ENCODE measurements around the gene TBCA.

Gene TBCA

GRCh38 chr5:77743181-77743580 lies 33.0 kb downstream of the TBCA start:
- peaks cover 0 to 17% (median 10%) of the 10 kb centered on the region in 11 experiments; a peak in 9 of 22 replicates for H3K9me3 ChIP-seq (replicated peaks in 1 of 11)
- peaks cover 36 to 83% (median 60%) of the 10 kb centered on the region in 11 experiments for H3K36me3 ChIP-seq
- no peak overlapping the region for H3K4me2 ChIP-seq
- no peak for TF ChIP-seq Cebpa-rat (IDR thresholded peaks at IDR 0.05)
- no peaks in the 10 kb centered on the region for H3K27me3 ChIP-seq
- no peak overlapping the region for H3K27ac ChIP-seq
- H3K9ac ChIP-seq: no peak overlapping the region
- H3K4me1 ChIP-seq: peaks cover 0 to 9% (median 0%) of the 10 kb centered on the region in 10 experiments; a peak in 1 of 20 replicates
- H3K4me3 ChIP-seq: no peak overlapping the region
- peaks cover 0 to 100% (median 75%) of the 10 kb centered on the region in 11 experiments; a peak in 19 of 22 replicates for H4K20me1 ChIP-seq

- H3K4me1 ChIP-seq: peaks cover 0 to 9% (median 0%) of the 10 kb centered on the region in 10 experiments; a peak in 1 of 20 replicates
- H4K20me1 ChIP-seq: peaks cover 0 to 100% (median 73%) of the 10 kb centered on the region in 11 experiments; a peak in 19 of 22 replicates
- peaks cover 0 to 22% (median 14%) of the 10 kb centered on the region in 11 experiments; a peak in 12 of 22 replicates for H3K9me3 ChIP-seq (replicated peaks in 1 of 11)
- no peak overlapping the region for H3K4me3 ChIP-seq
- no peak for TF ChIP-seq Cebpa-rat (IDR thresholded peaks at IDR 0.05)
- no peaks in the 10 kb centered on the region for H3K27me3 ChIP-seq
- H3K27ac ChIP-seq: no peak overlapping the region
- H3K9ac ChIP-seq: no peak overlapping the region
- H3K4me2 ChIP-seq: no peak overlapping the region
- peaks cover 39 to 98% (median 64%) of the 10 kb centered on the region in 11 experiments for H3K36me3 ChIP-seq
Observed at GRCh38 chr5:77741608-77742007, 34.5 kb downstream of the TBCA start.

GRCh38 chr5:77734885-77735284 lies 41.3 kb downstream of the TBCA start:
- TF ChIP-seq Cebpa-rat (IDR thresholded peaks at IDR 0.05): no peak
- Histone ChIP-seq H3K27ac (no peak overlapping the region), H3K4me3 (no peak overlapping the region), H3K36me3 (peaks cover 50 to 95% (median 76%) of the 10 kb centered on the region in 11 experiments), H3K27me3 (no peaks in the 10 kb centered on the region), H3K4me1 (no peaks in the 10 kb centered on the region), H3K4me2 (no peak overlapping the region), H4K20me1 (peaks cover 0 to 99% (median 43%) of the 10 kb centered on the region in 11 experiments; a peak in 16 of 22 replicates), H3K9ac (no peak overlapping the region), H3K9me3 (replicated peaks in 1 of 11) (peaks cover 16 to 66% (median 52%) of the 10 kb centered on the region in 11 experiments; a peak in 20 of 22 replicates)

- H3K36me3 ChIP-seq: peaks cover 41 to 90% (median 70%) of the 10 kb centered on the region in 11 experiments
- no peak overlapping the region for H3K4me3 ChIP-seq
- no peaks in the 10 kb centered on the region for H3K4me1 ChIP-seq
- TF ChIP-seq Cebpa-rat (IDR thresholded peaks at IDR 0.05): no peak
- peaks cover 16 to 59% (median 50%) of the 10 kb centered on the region in 11 experiments; a peak in 20 of 22 replicates for H3K9me3 ChIP-seq (replicated peaks in 1 of 11)
- H4K20me1 ChIP-seq: peaks cover 2 to 99% (median 41%) of the 10 kb centered on the region in 11 experiments; a peak in 17 of 22 replicates
- no peak overlapping the region for H3K27ac ChIP-seq
- H3K9ac ChIP-seq: no peak overlapping the region
- no peaks in the 10 kb centered on the region for H3K27me3 ChIP-seq
- no peak overlapping the region for H3K4me2 ChIP-seq
Observed at GRCh38 chr5:77733130-77733529, 43.0 kb downstream of the TBCA start.

GRCh38 chr5:77727190-77727589 lies 48.9 kb downstream of the TBCA start:
- no peak for TF ChIP-seq Cebpa-rat (IDR thresholded peaks at IDR 0.05)
- H3K27me3 ChIP-seq: no peaks in the 10 kb centered on the region
- H3K36me3 ChIP-seq: peaks cover 15 to 66% (median 39%) of the 10 kb centered on the region in 11 experiments; a peak in 20 of 22 replicates

GRCh38 chr5:77725616-77726015 lies 50.5 kb downstream of the TBCA start:
- peaks cover 14 to 52% (median 36%) of the 10 kb centered on the region in 11 experiments; a peak in 20 of 22 replicates for H3K36me3 ChIP-seq
- peaks cover 0 to 97% (median 46%) of the 10 kb centered on the region in 11 experiments; a peak in 17 of 22 replicates for H4K20me1 ChIP-seq
- no peaks in the 10 kb centered on the region; a peak in 2 of 22 replicates for H3K9me3 ChIP-seq (replicated peaks in 1 of 11)
- H3K4me2 ChIP-seq: no peak overlapping the region
- H3K4me1 ChIP-seq: no peaks in the 10 kb centered on the region
- no peaks in the 10 kb centered on the region for H3K27me3 ChIP-seq
- no peak overlapping the region for H3K27ac ChIP-seq
- H3K4me3 ChIP-seq: no peak overlapping the region
- H3K9ac ChIP-seq: no peak overlapping the region
- TF ChIP-seq Cebpa-rat (IDR thresholded peaks at IDR 0.05): no peak

More at GRCh38 chr5:77727190-77727589, 48.9 kb downstream of the TBCA start:
- peaks cover 0 to 97% (median 49%) of the 10 kb centered on the region in 11 experiments; a peak in 17 of 22 replicates for H4K20me1 ChIP-seq
- H3K4me3 ChIP-seq: no peak overlapping the region
- H3K27ac ChIP-seq: no peak overlapping the region
- no peak overlapping the region for H3K4me2 ChIP-seq
- H3K4me1 ChIP-seq: no peaks in the 10 kb centered on the region
- H3K9ac ChIP-seq: no peak overlapping the region
- H3K9me3 ChIP-seq (replicated peaks in 1 of 11): peaks cover 0 to 10% (median 2%) of the 10 kb centered on the region in 11 experiments; a peak in 7 of 22 replicates

- Histone ChIP-seq H3K9me3 (replicated peaks in 1 of 11) (no peaks in the 10 kb centered on the region; a peak in 2 of 22 replicates), H4K20me1 (peaks cover 0 to 97% (median 44%) of the 10 kb centered on the region in 11 experiments; a peak in 16 of 22 replicates)
Observed at GRCh38 chr5:77724934-77725333, 51.2 kb downstream of the TBCA start.

GRCh38 chr5:77719666-77720363 lies 56.3 kb downstream of the TBCA start:
- H3K27ac ChIP-seq: no peak overlapping the region
- peaks cover 6 to 34% (median 18%) of the 10 kb centered on the region in 11 experiments; a peak in 17 of 22 replicates for H3K36me3 ChIP-seq
- H3K4me3 ChIP-seq: no peak overlapping the region
- no peaks in the 10 kb centered on the region for H3K27me3 ChIP-seq
- 0 out of 22 replicates have a peak, but pooled peaks cover 0 to 4% (median 0%) of the 10 kb centered on the region in 11 experiments for H3K9me3 ChIP-seq (replicated peaks in 1 of 11)
- TF ChIP-seq Cebpa-rat (IDR thresholded peaks at IDR 0.05): no peak
- H3K9ac ChIP-seq: no peak overlapping the region
- peaks cover 0 to 16% (median 0%) of the 10 kb centered on the region in 10 experiments; a peak in 1 of 20 replicates for H3K4me1 ChIP-seq
- H3K4me2 ChIP-seq: no peak overlapping the region
- H4K20me1 ChIP-seq: peaks cover 6 to 97% (median 39%) of the 10 kb centered on the region in 11 experiments; a peak in 19 of 22 replicates

More at GRCh38 chr5:77724934-77725333, 51.2 kb downstream of the TBCA start:
- Histone ChIP-seq H3K4me3 (no peak overlapping the region), H3K4me2 (no peak overlapping the region), H3K27me3 (no peaks in the 10 kb centered on the region), H3K36me3 (peaks cover 12 to 45% (median 30%) of the 10 kb centered on the region in 11 experiments; a peak in 20 of 22 replicates), H3K27ac (no peak overlapping the region), H3K4me1 (peaks cover 0 to 5% (median 0%) of the 10 kb centered on the region in 10 experiments; a peak in 1 of 20 replicates), H3K9ac (no peak overlapping the region)
- no peak for TF ChIP-seq Cebpa-rat (IDR thresholded peaks at IDR 0.05)

Measured in BLaER1 treated with 17β-estradiol and CSF1 and Interleukin-3, amounts not matched to agents 10 nM and 100 nM (cell line).